Measurements from ENCODE around the gene TMEM82.

The TMEM82 gene

GRCh38 chr1:15738416-15739113 lies 3.7 kb upstream of the TMEM82 start:
- Mint-ChIP-seq H3K27ac (peak overlapping the region; percentile 70), H3K4me3 (no peak overlapping the region), H3K27me3 (no peaks in the 10 kb centered on the region), H3K4me1 (peaks cover 14% of the 10 kb centered on the region), H3K9me3 (no peaks in the 10 kb centered on the region), H3K36me3 (peaks cover 2% of the 10 kb centered on the region)
- no peak for ATAC-seq

GRCh38 chr1:15739259-15739658 lies 3.0 kb upstream of the TMEM82 start:
- Mint-ChIP-seq H3K36me3 (no peaks in the 10 kb centered on the region), H3K9me3 (no peaks in the 10 kb centered on the region), H3K4me1 (peaks cover 14% of the 10 kb centered on the region), H3K4me3 (no peak overlapping the region), H3K27me3 (peaks cover 1% of the 10 kb centered on the region), H3K27ac (no peak overlapping the region)
- ATAC-seq: no peak

GRCh38 chr1:15739745-15740144 lies 2.6 kb upstream of the TMEM82 start:
- H3K27me3 Mint-ChIP-seq: peaks cover 6% of the 10 kb centered on the region
- no peaks in the 10 kb centered on the region for H3K36me3 Mint-ChIP-seq
- H3K4me3 Mint-ChIP-seq: no peak overlapping the region
- no peaks in the 10 kb centered on the region for H3K9me3 Mint-ChIP-seq
- ATAC-seq: no peak
- H3K4me1 Mint-ChIP-seq: peaks cover 14% of the 10 kb centered on the region
- H3K27ac Mint-ChIP-seq: no peak overlapping the region

- Mint-ChIP-seq H3K27ac (no peak overlapping the region), H3K9me3 (no peaks in the 10 kb centered on the region), H3K36me3 (no peaks in the 10 kb centered on the region), H3K27me3 (peaks cover 18% of the 10 kb centered on the region), H3K4me3 (no peak overlapping the region), H3K4me1 (peaks cover 19% of the 10 kb centered on the region)
- peak; percentile 77 for ATAC-seq
These were observed 1.1 kb upstream of the TMEM82 start for GRCh38 chr1:15740924-15741850.

- no peaks in the 10 kb centered on the region for H3K36me3 Mint-ChIP-seq
- H3K9me3 Mint-ChIP-seq: no peaks in the 10 kb centered on the region
- peaks cover 13% of the 10 kb centered on the region for H3K4me1 Mint-ChIP-seq
- H3K27me3 Mint-ChIP-seq: peaks cover 25% of the 10 kb centered on the region
- no peak overlapping the region for H3K4me3 Mint-ChIP-seq
- ATAC-seq: no peak
- no peak overlapping the region for H3K27ac Mint-ChIP-seq
These were observed 1.9 kb downstream of the TMEM82 start for GRCh38 chr1:15744122-15744679.

- peaks cover 48% of the 10 kb centered on the region for H3K27me3 Mint-ChIP-seq
- no peak for ATAC-seq
- H3K9me3 Mint-ChIP-seq: no peaks in the 10 kb centered on the region
- H3K36me3 Mint-ChIP-seq: no peaks in the 10 kb centered on the region
- peaks cover 5% of the 10 kb centered on the region for H3K4me1 Mint-ChIP-seq
- no peak overlapping the region for H3K27ac Mint-ChIP-seq
- H3K4me3 Mint-ChIP-seq: no peak overlapping the region
These were observed 5.1 kb downstream of the TMEM82 start for GRCh38 chr1:15747378-15747777.

- Mint-ChIP-seq H3K4me3 (no peak overlapping the region), H3K9me3 (no peaks in the 10 kb centered on the region), H3K27me3 (peaks cover 52% of the 10 kb centered on the region), H3K4me1 (peaks cover 5% of the 10 kb centered on the region), H3K36me3 (no peaks in the 10 kb centered on the region), H3K27ac (no peak overlapping the region)
- ATAC-seq: no peak
These were observed 6.0 kb downstream of the TMEM82 start for GRCh38 chr1:15748264-15748663.

GRCh38 chr1:15748690-15749398 lies 6.5 kb downstream of the TMEM82 start:
- ATAC-seq: no peak
- H3K4me3 Mint-ChIP-seq: no peak overlapping the region

GRCh38 chr1:15749399-15750291 lies 7.3 kb downstream of the TMEM82 start:
- no peak for ATAC-seq
- H3K27ac Mint-ChIP-seq: no peak overlapping the region
- H3K4me3 Mint-ChIP-seq: no peak overlapping the region
- no peaks in the 10 kb centered on the region for H3K36me3 Mint-ChIP-seq
- H3K27me3 Mint-ChIP-seq: peaks cover 55% of the 10 kb centered on the region
- H3K4me1 Mint-ChIP-seq: peaks cover 5% of the 10 kb centered on the region
- H3K9me3 Mint-ChIP-seq: no peaks in the 10 kb centered on the region

More at GRCh38 chr1:15748690-15749398, 6.5 kb downstream of the TMEM82 start:
- H3K9me3 Mint-ChIP-seq: no peaks in the 10 kb centered on the region
- peaks cover 5% of the 10 kb centered on the region for H3K4me1 Mint-ChIP-seq
- H3K27me3 Mint-ChIP-seq: peaks cover 57% of the 10 kb centered on the region
- no peak overlapping the region for H3K27ac Mint-ChIP-seq
- H3K36me3 Mint-ChIP-seq: no peaks in the 10 kb centered on the region

GRCh38 chr1:15750924-15751323 lies 8.6 kb downstream of the TMEM82 start:
- Mint-ChIP-seq H3K27me3 (peaks cover 54% of the 10 kb centered on the region), H3K9me3 (no peaks in the 10 kb centered on the region), H3K27ac (no peak overlapping the region), H3K4me3 (no peak overlapping the region), H3K4me1 (peaks cover under 1% of the 10 kb centered on the region), H3K36me3 (no peaks in the 10 kb centered on the region)
- no peak for ATAC-seq

- Mint-ChIP-seq H3K36me3 (no peaks in the 10 kb centered on the region), H3K9me3 (no peaks in the 10 kb centered on the region), H3K4me3 (no peak overlapping the region), H3K4me1 (peaks cover 9% of the 10 kb centered on the region), H3K27me3 (peaks cover 55% of the 10 kb centered on the region), H3K27ac (no peak overlapping the region)
- no peak for ATAC-seq
These were observed 9.4 kb downstream of the TMEM82 start for GRCh38 chr1:15751717-15752116.

- Mint-ChIP-seq H3K9me3 (no peaks in the 10 kb centered on the region), H3K27ac (no peak overlapping the region), H3K36me3 (no peaks in the 10 kb centered on the region), H3K4me3 (no peak overlapping the region), H3K27me3 (peaks cover 69% of the 10 kb centered on the region), H3K4me1 (peaks cover 24% of the 10 kb centered on the region)
- no peak for ATAC-seq
These were observed 11.5 kb downstream of the TMEM82 start for GRCh38 chr1:15753776-15754175.

GRCh38 chr1:15755021-15755645 lies 12.8 kb downstream of the TMEM82 start:
- Mint-ChIP-seq H3K27me3 (peaks cover 78% of the 10 kb centered on the region), H3K36me3 (no peaks in the 10 kb centered on the region), H3K27ac (no peak overlapping the region), H3K4me1 (peaks cover 29% of the 10 kb centered on the region), H3K4me3 (no peak overlapping the region), H3K9me3 (no peaks in the 10 kb centered on the region)
- ATAC-seq: no peak

- Mint-ChIP-seq H3K4me3 (no peak overlapping the region), H3K27me3 (peaks cover 78% of the 10 kb centered on the region), H3K27ac (no peak overlapping the region), H3K4me1 (peaks cover 29% of the 10 kb centered on the region), H3K9me3 (no peaks in the 10 kb centered on the region), H3K36me3 (no peaks in the 10 kb centered on the region)
- ATAC-seq: no peak
These were observed 13.3 kb downstream of the TMEM82 start for GRCh38 chr1:15755646-15756040.
